ENCODE data around the gene OR51F2. TPM values are rescaled to one million over a fixed set of nuclear protein-coding genes. Genes with fewer than 3 reads are reported as not detected.

The OR51F2 gene
- total RNA-seq, 1 experiment from 2014 or later = not detected

- Mint-ChIP-seq H3K9me3 (no peaks in the 10 kb centered on the region), H3K4me1 (no peaks in the 10 kb centered on the region), H3K27me3 (ENCODE audit: low read depth) (no peaks in the 10 kb centered on the region; the same call in 1 of the 2 replicates), H3K4me3 (no peak overlapping the region), H3K36me3 (ENCODE audit: insufficient read depth in 1 of 3, low read depth in 3 of 3) (no peaks in the 10 kb centered on the region), H3K27ac (no peak overlapping the region)
- Histone ChIP-seq H2BK20ac (ENCODE audit: low read depth, low read length, poor library complexity, severe bottlenecking) (no peak overlapping the region), H2AK5ac (ENCODE audit: insufficient read length, low read length) (no peak overlapping the region), H3T11ph (ENCODE audit: low read length) (no peak overlapping the region), H2AFZ (ENCODE audit: low read length) (no peak overlapping the region), H3K14ac (ENCODE audit: insufficient read depth, low read length) (no peak overlapping the region), H2BK15ac (ENCODE audit: low read depth, low read length) (no peak overlapping the region), H3K27me3 (ENCODE audit: insufficient read depth, low read length) (no peaks in the 10 kb centered on the region), H3K23ac (ENCODE audit: insufficient read length, low read depth, low read length) (no peak overlapping the region), H3K4me1 (ENCODE audit: insufficient read depth, low read length) (no peaks in the 10 kb centered on the region), H3K9me3 (ENCODE audit: control insufficient read depth, low read depth, low read length) (no peaks in the 10 kb centered on the region), H3K4me2 (ENCODE audit: insufficient read depth, insufficient read length, low read length) (no peak overlapping the region), H3K79me1 (ENCODE audit: insufficient read depth, low read depth, low read length, poor library complexity, severe bottlenecking) (no peaks in the 10 kb centered on the region), H3K56ac (ENCODE audit: insufficient read length, low read depth, low read length) (no peak overlapping the region), H2BK120ac (ENCODE audit: low read depth, low read length, poor library complexity, severe bottlenecking) (no peak overlapping the region), H3K23me2 (ENCODE audit: insufficient read length, low read depth, low read length, poor library complexity, severe bottlenecking) (no peaks in the 10 kb centered on the region), H3K27ac (ENCODE audit: insufficient read length, low read depth, low read length) (no peak overlapping the region), H3K18ac (ENCODE audit: insufficient read length, low read depth, low read length) (no peak overlapping the region), H4K8ac (replicated peaks; ENCODE audit: insufficient read length, low read depth, low read length) (no peak overlapping the region), H3K4ac (ENCODE audit: low read depth, low read length) (no peak overlapping the region), H4K5ac (ENCODE audit: insufficient read length, low read depth, low read length) (no peak overlapping the region), H4K20me1 (ENCODE audit: control insufficient read depth, insufficient read depth, insufficient read length) (no peaks in the 10 kb centered on the region), H2BK12ac (ENCODE audit: insufficient read length, low read depth, low read length) (no peak overlapping the region), H3K79me2 (ENCODE audit: insufficient read depth, low read length) (no peaks in the 10 kb centered on the region), H4K91ac (ENCODE audit: insufficient read length, low read depth, low read length) (no peak overlapping the region), H2BK5ac (ENCODE audit: insufficient read length, low read length) (no peak overlapping the region), H3K9ac (ENCODE audit: extremely low read depth, insufficient read length, low read length) (no peak overlapping the region)
- no peak for DNase-seq
- TF ChIP-seq CTCF (conservative IDR thresholded peaks at IDR 0.05) = no peak
These were observed 4.0 kb downstream of the OR51F2 start for GRCh38 chr11:4825132-4825531.

Measured in H9 (cell line).